ENCODE data around the gene CTAGE1.
A peak's percentile ranks its signal among the peaks of the same experiment; 100 is the strongest.

CTAGE1 gene

GRCh38 chr18:22391407-22392345 lies 26.0 kb downstream of the CTAGE1 start:
- peak; percentile 27 for DNase-seq

- DNase-seq, result no peak
These were observed 29.9 kb downstream of the CTAGE1 start for GRCh38 chr18:22387787-22388186.

- DNase-seq, result no peak
These were observed 30.4 kb downstream of the CTAGE1 start for GRCh38 chr18:22387364-22387763.

GRCh38 chr18:22385718-22386117 lies 32.0 kb downstream of the CTAGE1 start:
- no peak for DNase-seq

GRCh38 chr18:22378672-22379282 lies 38.9 kb downstream of the CTAGE1 start:
- DNase-seq, result no peak

GRCh38 chr18:22377769-22378168 lies 39.9 kb downstream of the CTAGE1 start:
- no peak for DNase-seq

GRCh38 chr18:22370414-22370813 lies 47.3 kb downstream of the CTAGE1 start:
- DNase-seq, result no peak

- no peak for DNase-seq
These were observed 49.7 kb downstream of the CTAGE1 start for GRCh38 chr18:22368021-22368420.

- no peak for DNase-seq
These were observed 50.4 kb downstream of the CTAGE1 start for GRCh38 chr18:22367303-22367702.

- no peak for DNase-seq
These were observed 53.8 kb downstream of the CTAGE1 start for GRCh38 chr18:22363867-22364463.
